H1 (cell line): ENCODE data around the gene YWHAG. TPM values are rescaled to one million over a fixed set of nuclear protein-coding genes. Genes with fewer than 3 reads are reported as not detected.

Experiments used
- CTCF ChIA-PET: fragments of 300-600 bp; sonication (Branson Sonifier 250); formaldehyde crosslinking; loops from one replicate; lab custom pipeline; 2021; ENCODE audit not compliant: partially characterized antibody; lab: Charles Lee
- POLR2A ChIA-PET: fragments of 300-600 bp; sonication (Branson Sonifier 250); formaldehyde crosslinking; loops from one replicate; lab custom pipeline; 2021; ENCODE audit warnings: inconsistent platforms; ENCODE audit not compliant: partially characterized antibody; lab: Charles Lee
- DNase-seq, 2 experiments: peaks; one replicate each; pipeline versions ENCODE4 v3.0.0 to v3.0.0-alpha.2; 2010 to 2022; ENCODE audit warnings: low spot score in 2 of 2, low read depth in 1 of 2, mixed read lengths in 1 of 2
- FAIRE-seq: peaks from 2 replicates; lab custom pipeline; 2011; peaks lifted over from hg19 to GRCh38; lab: Jason Lieb, UNC
- H2AFZ ChIP-seq: 2 replicates; pipeline ENCODE4 v1.8.1; 2012; ENCODE audit warnings: low read length, inconsistent platforms
- H2AK5ac ChIP-seq: 2 replicates; pipeline ENCODE4 v1.6.1; 2013; ENCODE audit warnings: low read depth, low read length
- H2BK120ac ChIP-seq: replicated peaks from 2 replicates; pipeline ENCODE3; 2013; ENCODE audit warnings: low read depth, low read length, inconsistent platforms
- H2BK12ac ChIP-seq: 2 replicates; pipeline ENCODE4 v1.6.1; 2013; ENCODE audit warnings: low read depth, low read length
- H2BK15ac ChIP-seq: 2 replicates; pipeline ENCODE4 v1.6.1; 2013; ENCODE audit warnings: low read length
- H2BK20ac ChIP-seq: 2 replicates; pipeline ENCODE4 v1.6.1; 2013; ENCODE audit warnings: low read length
- H2BK5ac ChIP-seq: 2 replicates; pipeline ENCODE4 v1.6.1; 2013; ENCODE audit warnings: low read depth, low read length
- H3K14ac ChIP-seq: 2 replicates; pipeline ENCODE4 v1.6.1; 2013; ENCODE audit warnings: inconsistent platforms; ENCODE audit not compliant: insufficient read length
- H3K18ac ChIP-seq: 2 replicates; pipeline ENCODE4 v1.6.1; 2013; ENCODE audit warnings: low read length; ENCODE audit errors: extremely low read depth
- H3K23ac ChIP-seq: 2 replicates; pipeline ENCODE4 v1.6.1; 2013; ENCODE audit warnings: inconsistent platforms; ENCODE audit not compliant: insufficient read length
- H3K23me2 ChIP-seq: 2 replicates; pipeline ENCODE4 v1.6.1; 2013; ENCODE audit warnings: low read depth, low read length
- H3K27ac ChIP-seq: 2 replicates; pipeline ENCODE4 v1.6.1; 2011; ENCODE audit warnings: low read depth, low read length, inconsistent platforms
- H3K27me3 ChIP-seq, 4 experiments: replicated peaks in 1 of 4; 1 replicate in 1 of 4; 2 replicates in 3 of 4; pipeline versions ENCODE4 v1.6.1 to v1.8.1; 2011 to 2013; ENCODE audit warnings: low read length in 3 of 4, mild to moderate bottlenecking in 3 of 4, inconsistent platforms in 2 of 4, mixed read lengths in 2 of 4, moderate library complexity in 1 of 4; ENCODE audit not compliant: control insufficient read depth in 3 of 4, insufficient read depth in 3 of 4; ENCODE audit errors: extremely low read depth in 1 of 4
- H3K36me3 ChIP-seq, 4 experiments: 2 replicates each; pipeline versions ENCODE4 v1.6.1 to v1.8.1; 2011 to 2013; ENCODE audit warnings: mild to moderate bottlenecking in 4 of 4, low read length in 3 of 4, moderate library complexity in 2 of 4, control low read depth in 1 of 4, inconsistent platforms in 1 of 4; ENCODE audit not compliant: insufficient read depth in 4 of 4, control insufficient read depth in 2 of 4
- H3K4ac ChIP-seq: replicated peaks from 2 replicates; pipeline ENCODE3; 2013; ENCODE audit warnings: low read length, low read depth, mixed read lengths, inconsistent platforms; ENCODE audit not compliant: insufficient read length
- H3K4me1 ChIP-seq, 4 experiments: replicated peaks in 1 of 4; 1 replicate in 1 of 4; 2 replicates in 3 of 4; pipeline versions ENCODE4 v1.6.1 to v1.8.1; 2011 to 2013; ENCODE audit warnings: low read length in 3 of 4, inconsistent platforms in 2 of 4, mixed read lengths in 1 of 4; ENCODE audit not compliant: insufficient read depth in 4 of 4, control insufficient read depth in 3 of 4
- H3K4me2 ChIP-seq, 2 experiments: 2 replicates each; pipeline versions ENCODE4 v1.6.1 to v1.8.1; 2011 to 2013; ENCODE audit warnings: low read depth in 2 of 2, low read length in 2 of 2, control low read depth in 1 of 2, inconsistent platforms in 1 of 2, mild to moderate bottlenecking in 1 of 2; ENCODE audit not compliant: insufficient read depth in 1 of 2
- H3K4me3 ChIP-seq, 4 experiments: fragments of 200-600, 300-600 bp in 1 of 4; sonication (generic), shearing (Covaris generic), sonication (Bioruptor Twin) in 1 of 4; 2 replicates each; pipeline versions ENCODE4 v1.5.1 to v1.8.1; 2011 to 2016; ENCODE audit warnings: low read length in 4 of 4, low read depth in 3 of 4, control low read depth in 2 of 4, inconsistent platforms in 2 of 4, mild to moderate bottlenecking in 2 of 4, mixed read lengths in 1 of 4, moderate library complexity in 1 of 4; ENCODE audit not compliant: insufficient read depth in 2 of 4; ENCODE audit errors: extremely low read depth in 1 of 4
- H3K56ac ChIP-seq: replicated peaks from 2 replicates; pipeline ENCODE3; 2013; ENCODE audit warnings: low read depth, mild to moderate bottlenecking, mixed read lengths, low read length, inconsistent platforms; ENCODE audit not compliant: insufficient read length
- H3K79me1 ChIP-seq: 2 replicates; pipeline ENCODE4 v1.6.1; 2013; ENCODE audit warnings: low read depth, low read length, control low read depth
- H3K79me2 ChIP-seq, 2 experiments: 2 replicates each; pipeline versions ENCODE4 v1.6.1 to v1.8.1; 2012 to 2013; ENCODE audit warnings: low read length in 2 of 2, mild to moderate bottlenecking in 2 of 2, inconsistent platforms in 1 of 2; ENCODE audit not compliant: insufficient read depth in 2 of 2, control insufficient read depth in 1 of 2
- H3K9ac ChIP-seq, 4 experiments: replicated peaks in 1 of 4; 1 replicate in 1 of 4; 2 replicates in 3 of 4; pipeline versions ENCODE4 v1.6.1 to v1.8.1; 2011 to 2013; ENCODE audit warnings: low read depth in 3 of 4, low read length in 3 of 4, control low read depth in 2 of 4, mild to moderate bottlenecking in 2 of 4, moderate library complexity in 2 of 4, inconsistent platforms in 1 of 4; ENCODE audit errors: extremely low read depth in 1 of 4
- H3K9me3 ChIP-seq, 2 experiments: 2 replicates each; pipeline versions ENCODE4 v1.6.1 to v1.8.1; 2012 to 2013; ENCODE audit warnings: mild to moderate bottlenecking in 2 of 2, moderate library complexity in 2 of 2, control low read depth in 1 of 2, inconsistent platforms in 1 of 2, low read depth in 1 of 2, low read length in 1 of 2, mixed read lengths in 1 of 2; ENCODE audit not compliant: insufficient read depth in 2 of 2
- H4K20me1 ChIP-seq, 2 experiments: replicated peaks in 1 of 2; 2 replicates each; pipeline versions ENCODE3 to v1.8.1; 2011 to 2013; ENCODE audit warnings: inconsistent platforms in 2 of 2, low read length in 2 of 2, mild to moderate bottlenecking in 1 of 2; ENCODE audit not compliant: insufficient read depth in 2 of 2, control insufficient read depth in 1 of 2
- H4K5ac ChIP-seq: 2 replicates; pipeline ENCODE4 v1.6.1; 2013; ENCODE audit warnings: low read length, low read depth, mixed read lengths, inconsistent platforms; ENCODE audit not compliant: insufficient read length
- H4K8ac ChIP-seq: 2 replicates; pipeline ENCODE4 v1.8.0; 2013; ENCODE audit warnings: mild to moderate bottlenecking, moderate library complexity, low read length, inconsistent platforms; ENCODE audit not compliant: insufficient read depth; ENCODE audit errors: extremely low read depth
- H4K91ac ChIP-seq: replicated peaks from 2 replicates; pipeline ENCODE3; 2013; ENCODE audit warnings: low read length, mixed read lengths, inconsistent platforms; ENCODE audit not compliant: insufficient read length
- BACH1 ChIP-seq: IDR thresholded peaks from 2 replicates; pipeline ENCODE4 v1.6.1; 2012; ENCODE audit warnings: low read length, improper control_type of control experiment
- BCL11A ChIP-seq, 2 experiments: IDR thresholded peaks; one replicate each; pipeline ENCODE4 v1.6.1; 2011; ENCODE audit warnings: low read depth in 2 of 2, low read length in 2 of 2, mild to moderate bottlenecking in 2 of 2
- CBX5 ChIP-seq: fragments of 300-800, 300-1000 bp; sonication (generic); IDR thresholded peaks from 2 replicates; pipeline ENCODE4 v1.7.1; 2016; ENCODE audit warnings: antibody characterized with exemption, low read length, low read depth
- CHD1 ChIP-seq: IDR thresholded peaks from 2 replicates; pipeline ENCODE4 v1.6.1; 2012; ENCODE audit warnings: low read depth, low read length, improper control_type of control experiment
- EGR1 ChIP-seq: IDR thresholded peaks from 2 replicates; pipeline ENCODE4 v1.6.1; 2011; ENCODE audit warnings: low read depth, low read length, borderline replicate concordance
- JUN ChIP-seq: IDR thresholded peaks from 2 replicates; pipeline ENCODE4 v1.6.1; 2011; ENCODE audit warnings: low read depth, mild to moderate bottlenecking, improper control_type of control experiment, low read length
- POLR2AphosphoS5 ChIP-seq: IDR thresholded peaks from 2 replicates; pipeline ENCODE4 v1.6.1; 2011; ENCODE audit warnings: low read depth, low read length
- RXRA ChIP-seq: IDR thresholded peaks from 2 replicates; pipeline ENCODE4 v1.6.1; 2011; ENCODE audit warnings: low read depth, mild to moderate bottlenecking, low read length, moderate library complexity; ENCODE audit not compliant: insufficient read depth
- SIX5 ChIP-seq: IDR thresholded peaks from 2 replicates; pipeline ENCODE4 v1.6.1; 2011; ENCODE audit warnings: mild to moderate bottlenecking, low read depth, low read length
- SP2 ChIP-seq: IDR thresholded peaks from 2 replicates; pipeline ENCODE4 v1.6.1; 2012; ENCODE audit warnings: mild to moderate bottlenecking, low read length, inconsistent platforms
- SP4 ChIP-seq: IDR thresholded peaks from 2 replicates; pipeline ENCODE4 v1.6.1; 2012; ENCODE audit warnings: low read length, inconsistent platforms
- YY1 ChIP-seq: IDR thresholded peaks from 2 replicates; pipeline ENCODE4 v1.6.1; 2011; ENCODE audit warnings: low read depth, mild to moderate bottlenecking, low read length
- WGBS, 2 experiments: shearing (Covaris generic) in 1 of 2; methylation state at CpG; one replicate each; pipeline versions ENCODE4 v1.1.6 to v1.1.7; 2013 to 2015; ENCODE audit warnings: low lambda C conversion rate in 2 of 2, mixed read lengths in 2 of 2, inconsistent platforms in 1 of 2, low coverage in 1 of 2, missing lambda C conversion rate in 1 of 2; ENCODE audit not compliant: insufficient replicate concordance in 2 of 2, insufficient coverage in 1 of 2, insufficient read length in 1 of 2; ENCODE audit errors: extremely low coverage in 1 of 2, missing lambda C conversion rate in 1 of 2; 5-methylcytosine and 5-hydroxymethylcytosine counted together
- polyA plus RNA-seq, 7 experiments: library from polyadenylated mRNA; depleted of rRNA in 3 of 7; stranded (reverse) in 5 of 7; unstranded in 2 of 7; fragments of >200 nt in 5 of 7; fragments of 200-250 nt in 2 of 7; gene quantifications; 1 replicate in 5 of 7; 2 replicates in 1 of 7; 4 replicates in 1 of 7; pipeline versions ENCODE4 v1.2.1 to v1.2.3, GENCODE V29; 2011 to 2013; ENCODE audit warnings: missing spikeins in 2 of 7, mixed read lengths in 2 of 7
- total RNA-seq: library from RNA; stranded (reverse); fragmentation: NEBNext Ultra II Directional; extraction: Animal tissue kit (Norgen Biotek cat#: 25700); gene quantifications from 2 replicates; pipeline ENCODE4 v1.2.1, GENCODE V29; 2021
- TF ChIP-seq, protein P1 (sequence below): IDR thresholded peaks from 2 replicates; pipeline ENCODE4 v1.6.1; 2011; ENCODE audit warnings: low read length, improper control_type of control experiment

The YWHAG gene
- total and polyA plus RNA-seq, 2 of the 8 experiments (the other 6 are each of a cell fraction or from before 2014, with no cell fraction given), result 57.2 to 241 TPM

DNA sequence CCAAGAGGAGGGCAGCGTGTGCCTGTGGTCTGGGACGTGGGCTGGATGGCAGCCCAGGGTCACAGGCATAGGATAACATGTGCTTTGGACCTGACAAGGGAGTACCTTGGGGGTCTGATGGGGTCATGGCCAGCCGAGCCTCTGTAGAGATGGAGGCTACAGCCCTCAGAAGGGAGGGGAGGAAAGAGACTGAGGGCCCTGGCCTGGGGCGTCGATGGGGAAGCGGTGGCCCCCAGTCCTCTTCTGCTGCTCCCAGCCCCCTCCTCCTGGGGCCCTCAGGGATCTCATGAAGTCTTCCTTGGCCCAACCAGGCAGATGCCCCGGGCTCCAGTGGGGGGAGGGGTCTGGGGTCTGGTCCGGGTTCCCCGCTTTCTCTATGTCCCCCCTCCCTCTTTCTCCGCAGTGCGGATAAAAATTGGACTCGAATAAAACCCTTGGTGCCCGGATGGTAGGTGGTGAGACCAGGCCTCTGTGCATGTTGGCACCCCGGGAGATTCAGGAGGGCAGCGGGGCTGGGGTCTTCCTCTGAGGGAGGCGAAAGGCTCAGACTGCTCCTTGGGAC lies 71.9 kb downstream of the YWHAG start:
- no peak overlapping the region for H3K56ac ChIP-seq
- H3K14ac ChIP-seq, result no peak overlapping the region
- peaks cover 0 to 18% (median 10%) of the 10 kb centered on the region in 4 experiments; a peak in 6 of 7 replicates for H3K4me1 ChIP-seq
- H3K4ac ChIP-seq, result no peak overlapping the region
- CTCF ChIA-PET, result interaction anchor here (0.5 to 19.4 kb wide), 3 partner anchors 24 to 1936 kb away, joined by 3 to 426 read pairs (median 4); partner anchors contain the start of gene HSPB1
- H3K27me3 ChIP-seq, result peaks cover 2 to 11% (median 6%) of the 10 kb centered on the region in 4 experiments; a peak in 4 of 7 replicates
- POLR2A ChIA-PET, result interaction anchor here (1.2 to 2.6 kb wide), 4 partner anchors 12 to 27 kb away, joined by 3 to 11 read pairs (median 4); partner anchors contain the start of gene HSPB1
- no peak overlapping the region for H2BK5ac ChIP-seq
- H3K23me2 ChIP-seq, result peaks cover 4% of the 10 kb centered on the region
- peaks cover 0 to 4% of the 10 kb centered on the region in 2 experiments for H4K20me1 ChIP-seq
- peaks cover 3% of the 10 kb centered on the region; the same call in 1 of the 2 replicates for H3K79me1 ChIP-seq
- H2BK120ac ChIP-seq, result no peak overlapping the region
- 92% methylated on average over 14 of the region's 16 CpGs; no CpG with 5 or more reads in 1 of the 2 experiments for WGBS, 2 experiments
- no peak overlapping the region for H4K5ac ChIP-seq
- DNase-seq, result no peak
- no peaks in the 10 kb centered on the region for H3K9me3 ChIP-seq
- H3K27ac ChIP-seq, result no peak overlapping the region
- H2BK15ac ChIP-seq, result no peak overlapping the region
- no peak overlapping the region for H3K23ac ChIP-seq
- no peak overlapping the region for H3K4me2 ChIP-seq
- no peaks in the 10 kb centered on the region for H3K79me2 ChIP-seq
- FAIRE-seq, result no peak
- peak overlapping the region; percentile 27; the same call in 1 of the 2 replicates for H2BK12ac ChIP-seq
- H2BK20ac ChIP-seq, result no peak overlapping the region
- no peak overlapping the region for H3K18ac ChIP-seq
- H2AK5ac ChIP-seq, result no peak overlapping the region
- H3K9ac ChIP-seq, result no peak overlapping the region
- no peak overlapping the region for H3K4me3 ChIP-seq
- H3K36me3 ChIP-seq, result peaks cover 2 to 8% (median 3%) of the 10 kb centered on the region in 4 experiments; a peak in 4 of 8 replicates
- H4K91ac ChIP-seq, result no peak overlapping the region
- no peak overlapping the region for H2AFZ ChIP-seq
- H4K8ac ChIP-seq, result no peak overlapping the region; the same call in 1 of the 2 replicates
- TF ChIP-seq CHD1 (no peak), BACH1 (no peak), YY1 (no peak), RXRA (no peak), BCL11A (IDR thresholded peaks at IDR 0.05; ENCODE audit: low read depth in 2 of 2, low read length in 2 of 2) (no peak), JUN (no peak), EGR1 (no peak), SIX5 (no peak), SP2 (no peak), CBX5 (no peak), SP4 (no peak), POLR2AphosphoS5 (no peak)
- TF ChIP-seq, protein P1, sequence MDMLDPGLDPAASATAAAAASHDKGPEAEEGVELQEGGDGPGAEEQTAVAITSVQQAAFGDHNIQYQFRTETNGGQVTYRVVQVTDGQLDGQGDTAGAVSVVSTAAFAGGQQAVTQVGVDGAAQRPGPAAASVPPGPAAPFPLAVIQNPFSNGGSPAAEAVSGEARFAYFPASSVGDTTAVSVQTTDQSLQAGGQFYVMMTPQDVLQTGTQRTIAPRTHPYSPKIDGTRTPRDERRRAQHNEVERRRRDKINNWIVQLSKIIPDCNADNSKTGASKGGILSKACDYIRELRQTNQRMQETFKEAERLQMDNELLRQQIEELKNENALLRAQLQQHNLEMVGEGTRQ, result no peak
